Measurements from ENCODE around the gene VWF.

VWF gene

DNA sequence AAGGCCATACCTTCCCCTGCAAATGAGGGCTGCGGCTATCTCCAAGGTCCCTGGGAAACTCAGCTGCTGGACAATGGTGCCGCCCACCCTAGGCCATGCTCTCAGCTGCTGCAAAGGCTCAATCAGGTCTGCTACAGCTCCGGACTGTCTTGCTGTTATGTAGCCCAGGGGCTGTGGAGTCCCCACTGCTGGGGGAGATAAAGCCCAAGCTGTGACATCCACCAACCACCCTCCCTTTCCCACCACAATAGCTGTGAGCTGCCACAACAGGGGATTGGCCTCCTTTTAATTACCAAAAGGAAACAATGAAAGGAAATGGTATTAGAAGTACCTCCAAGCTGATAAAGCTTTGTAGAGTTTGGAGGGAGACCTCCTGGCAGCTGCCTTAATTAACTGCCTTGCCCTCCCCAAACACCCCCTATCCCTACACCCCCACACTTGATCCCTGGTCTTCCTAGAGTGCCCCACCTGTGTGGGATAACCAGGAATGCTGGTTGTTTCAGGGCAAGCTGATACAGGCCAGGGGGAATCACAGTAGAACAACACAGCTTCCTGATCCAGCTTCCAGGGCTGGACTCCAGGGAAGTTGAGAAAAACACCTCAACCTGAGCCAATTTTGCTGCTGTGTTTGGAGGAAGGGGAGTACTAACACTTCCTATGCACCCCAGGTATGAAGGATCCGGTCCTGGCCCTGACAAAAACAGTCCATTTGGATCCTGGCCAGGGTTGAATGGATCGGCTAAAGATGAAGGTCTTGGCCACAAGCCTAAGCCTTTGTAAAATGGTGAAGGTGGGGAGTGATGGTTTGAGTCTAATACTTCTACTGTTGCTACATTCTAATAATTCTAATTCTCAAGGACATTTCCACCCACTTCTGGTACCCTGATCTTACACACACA lies at the start of gene VWF:
TSS of gene VWF (minus strand) at position 260 of the 899 bp plus-strand sequence. CDS start 1,474 bp downstream, outside the sequence.
- POLR2A ChIA-PET = no interaction called here
- CTCF ChIA-PET = interaction anchor here (0.8 kb wide), 1 partner anchor 28 kb away, joined by 3 read pairs; no protein-coding TSS in a partner anchor
- no peak for TF ChIP-seq CTBP1 (IDR thresholded peaks at IDR 0.05; ENCODE audit: borderline replicate concordance)
- no peak for TF ChIP-seq ZNF384 (IDR thresholded peaks at IDR 0.05)
- no peak for TF ChIP-seq FOXA1 (IDR thresholded peaks at IDR 0.05)
- TF ChIP-seq, protein P1, sequence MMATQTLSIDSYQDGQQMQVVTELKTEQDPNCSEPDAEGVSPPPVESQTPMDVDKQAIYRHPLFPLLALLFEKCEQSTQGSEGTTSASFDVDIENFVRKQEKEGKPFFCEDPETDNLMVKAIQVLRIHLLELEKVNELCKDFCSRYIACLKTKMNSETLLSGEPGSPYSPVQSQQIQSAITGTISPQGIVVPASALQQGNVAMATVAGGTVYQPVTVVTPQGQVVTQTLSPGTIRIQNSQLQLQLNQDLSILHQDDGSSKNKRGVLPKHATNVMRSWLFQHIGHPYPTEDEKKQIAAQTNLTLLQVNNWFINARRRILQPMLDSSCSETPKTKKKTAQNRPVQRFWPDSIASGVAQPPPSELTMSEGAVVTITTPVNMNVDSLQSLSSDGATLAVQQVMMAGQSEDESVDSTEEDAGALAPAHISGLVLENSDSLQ (IDR thresholded peaks at IDR 0.05) = no peak
- no peak for TF ChIP-seq NFRKB (IDR thresholded peaks at IDR 0.05)
- TF ChIP-seq TARDBP (IDR thresholded peaks at IDR 0.05) = no peak
- no peak for TF ChIP-seq BHLHE40 (IDR thresholded peaks at IDR 0.05; ENCODE audit: borderline replicate concordance)
- TF ChIP-seq SP1 (IDR thresholded peaks at IDR 0.05) = no peak
- TF ChIP-seq LEF1 (IDR thresholded peaks at IDR 0.05; ENCODE audit: borderline replicate concordance) = no peak
- TF ChIP-seq ELF4 (IDR thresholded peaks at IDR 0.05) = no peak
- no peak for DNase-seq (ENCODE audit: extremely low spot score)

DNA sequence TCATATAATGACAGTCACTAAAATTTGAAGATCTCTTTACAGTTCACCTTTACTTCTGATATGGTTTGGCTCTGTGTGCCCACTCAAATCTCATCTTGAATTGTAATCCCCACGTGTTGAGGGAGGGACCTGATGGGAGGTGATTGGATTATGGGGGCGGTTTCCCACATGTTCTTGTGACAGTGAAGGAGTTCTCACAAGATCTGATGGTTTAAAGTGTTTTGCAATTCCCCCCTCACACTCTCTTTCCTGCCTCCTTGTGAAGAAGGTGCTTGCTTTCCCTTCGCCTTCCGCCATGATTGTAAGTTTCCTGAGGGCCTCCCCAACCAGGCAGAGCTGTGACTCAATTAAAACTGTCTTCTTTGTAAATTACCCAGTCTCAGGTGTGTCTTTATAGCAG lies 48.4 kb upstream of the VWF start:
- DNase-seq (ENCODE audit: extremely low spot score) = no peak
- POLR2A ChIA-PET = no interaction called here
- TF ChIP-seq, protein P1 (IDR thresholded peaks at IDR 0.05) = no peak
- TF ChIP-seq TARDBP (IDR thresholded peaks at IDR 0.05) = no peak
- TF ChIP-seq ELF4 (IDR thresholded peaks at IDR 0.05) = no peak
- no peak for TF ChIP-seq SP1 (IDR thresholded peaks at IDR 0.05)
- TF ChIP-seq L3MBTL2 (conservative IDR thresholded peaks at IDR 0.05) = no peak
- no peak for TF ChIP-seq CTBP1 (IDR thresholded peaks at IDR 0.05; ENCODE audit: borderline replicate concordance)
- TF ChIP-seq SUZ12 (IDR thresholded peaks at IDR 0.05) = no peak
- no peak for TF ChIP-seq NFRKB (IDR thresholded peaks at IDR 0.05)
- TF ChIP-seq FOXA1 (IDR thresholded peaks at IDR 0.05) = no peak
- CTCF ChIA-PET = no interaction called here

DNA sequence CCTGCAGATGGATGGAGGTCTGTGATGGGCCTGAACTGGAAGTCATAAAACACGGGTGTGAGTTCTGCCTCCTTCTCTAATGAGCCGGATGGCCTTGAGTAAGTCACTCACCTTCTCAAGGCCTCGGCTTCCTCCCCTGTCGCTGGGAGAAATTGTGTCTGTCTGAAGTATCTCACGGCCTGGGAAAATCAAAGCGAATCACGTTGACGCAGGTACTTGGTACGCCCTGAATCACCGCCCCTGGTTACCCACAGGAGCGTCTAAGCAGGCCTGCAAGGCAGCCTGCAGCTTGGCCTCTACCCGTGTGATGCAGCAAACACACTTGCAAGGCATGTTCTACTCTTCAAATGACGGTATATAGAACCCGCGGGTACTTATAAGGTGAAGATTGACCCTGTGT lies 47.6 kb upstream of the VWF start:
- ChIA-PET POLR2A (no interaction called here), CTCF (no interaction called here)
- no peak for DNase-seq (ENCODE audit: extremely low spot score)
- TF ChIP-seq FOXK2 (IDR thresholded peaks at IDR 0.05) = no peak
- no peak for TF ChIP-seq L3MBTL2 (conservative IDR thresholded peaks at IDR 0.05)
- no peak for TF ChIP-seq CTBP1 (IDR thresholded peaks at IDR 0.05; ENCODE audit: borderline replicate concordance)
- TF ChIP-seq, protein P1 (IDR thresholded peaks at IDR 0.05) = no peak
- TF ChIP-seq ARNT (IDR thresholded peaks at IDR 0.05) = no peak
- TF ChIP-seq FOXM1 (IDR thresholded peaks at IDR 0.05; ENCODE audit: borderline replicate concordance) = no peak
- no peak for TF ChIP-seq ELF4 (IDR thresholded peaks at IDR 0.05)
- no peak for TF ChIP-seq FOXA1 (IDR thresholded peaks at IDR 0.05)
- TF ChIP-seq TARDBP (IDR thresholded peaks at IDR 0.05) = no peak
- no peak for TF ChIP-seq ZNF384 (IDR thresholded peaks at IDR 0.05)
- no peak for TF ChIP-seq BHLHE40 (IDR thresholded peaks at IDR 0.05; ENCODE audit: borderline replicate concordance)
- no peak for TF ChIP-seq SUZ12 (IDR thresholded peaks at IDR 0.05)
- TF ChIP-seq SP1 (IDR thresholded peaks at IDR 0.05) = no peak
- no peak for TF ChIP-seq LEF1 (IDR thresholded peaks at IDR 0.05; ENCODE audit: borderline replicate concordance)
- no peak for TF ChIP-seq HDGF (IDR thresholded peaks at IDR 0.05; ENCODE audit: borderline replicate concordance)
- no peak for TF ChIP-seq NFRKB (IDR thresholded peaks at IDR 0.05)

DNA sequence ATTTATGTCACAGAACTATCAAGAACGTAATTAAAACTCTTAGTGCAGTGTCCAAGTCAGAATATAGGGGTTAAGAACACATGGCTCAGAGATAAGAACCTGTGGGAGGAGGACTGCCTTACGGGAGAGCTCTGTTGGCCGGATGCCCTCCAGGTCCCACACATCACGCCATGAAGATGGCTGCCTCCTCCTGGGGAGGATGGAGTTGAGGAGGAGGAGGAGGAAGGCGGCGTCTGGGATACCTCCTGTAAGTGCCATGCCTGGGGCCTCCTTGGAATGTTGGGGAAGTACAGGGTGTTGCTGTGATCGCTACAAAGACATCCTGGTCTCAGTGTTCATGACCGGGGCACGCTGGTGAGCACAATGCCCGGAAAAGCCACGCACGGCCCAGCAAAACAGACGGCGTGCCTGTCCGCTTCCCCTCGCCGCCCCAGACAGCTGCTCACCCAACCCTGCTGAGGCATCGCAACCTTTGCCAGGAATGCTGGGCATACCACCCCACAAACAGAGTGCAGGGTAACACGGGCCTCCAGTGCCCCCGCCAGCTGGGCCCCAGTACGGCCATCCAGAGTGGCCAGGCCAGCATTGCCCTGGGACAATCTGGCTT lies 47.0 kb upstream of the VWF start:
- ChIA-PET CTCF (interaction anchor here (0.7 to 1.1 kb wide), 2 partner anchors 24 to 130 kb away, joined by 3 to 4 read pairs; no protein-coding TSS in a partner anchor), POLR2A (no interaction called here)
- no peak for DNase-seq (ENCODE audit: extremely low spot score)
- TF ChIP-seq, protein P1 (IDR thresholded peaks at IDR 0.05) = no peak
- TF ChIP-seq FOXK2 (IDR thresholded peaks at IDR 0.05) = no peak
- no peak for TF ChIP-seq TARDBP (IDR thresholded peaks at IDR 0.05)
- TF ChIP-seq SP1 (IDR thresholded peaks at IDR 0.05) = no peak
- TF ChIP-seq ZNF384 (IDR thresholded peaks at IDR 0.05) = no peak
- no peak for TF ChIP-seq LEF1 (IDR thresholded peaks at IDR 0.05; ENCODE audit: borderline replicate concordance)
- TF ChIP-seq BHLHE40 (IDR thresholded peaks at IDR 0.05; ENCODE audit: borderline replicate concordance) = no peak
- no peak for TF ChIP-seq L3MBTL2 (conservative IDR thresholded peaks at IDR 0.05)

All from HEK293T (cell line).